Activated T-helper 9 cell treated with anti-CD3 and anti-CD28 coated beads, Interleukin-2, amount 50 U/mL, for 16 hours (primary cell): ENCODE measurements around the gene PKNOX1.
"Not testable (repeated sequence)": the region's sequence is repeated elsewhere in the genome, so short reads cannot be mapped to it uniquely, and the experiment has no call there.

Experiments used
- DNase-seq: peaks from one replicate; pipeline ENCODE4 v3.0.0-alpha.2; 2020; ENCODE audit warnings: low read depth

Gene PKNOX1

DNA sequence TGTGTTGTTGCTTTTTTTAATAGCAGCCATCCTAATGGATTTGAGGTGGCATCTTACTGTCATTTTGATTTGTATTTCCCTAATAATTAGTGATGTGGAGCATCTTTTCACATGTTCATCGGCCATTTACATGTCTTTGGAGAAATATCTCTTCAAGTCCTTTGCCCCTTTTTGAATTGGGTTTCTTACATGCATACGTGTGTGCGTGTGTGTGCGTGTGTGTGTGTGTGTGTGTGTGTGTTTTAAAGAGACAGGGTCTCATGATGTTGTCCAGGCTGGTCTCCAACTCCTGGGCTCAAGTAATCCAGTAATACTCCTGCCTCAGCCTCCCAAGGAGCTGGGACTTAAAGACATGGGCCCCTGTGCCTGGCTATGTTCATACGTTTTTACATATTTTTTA is 9.5 kb downstream of the PKNOX1 start:
- no peak for DNase-seq

DNA sequence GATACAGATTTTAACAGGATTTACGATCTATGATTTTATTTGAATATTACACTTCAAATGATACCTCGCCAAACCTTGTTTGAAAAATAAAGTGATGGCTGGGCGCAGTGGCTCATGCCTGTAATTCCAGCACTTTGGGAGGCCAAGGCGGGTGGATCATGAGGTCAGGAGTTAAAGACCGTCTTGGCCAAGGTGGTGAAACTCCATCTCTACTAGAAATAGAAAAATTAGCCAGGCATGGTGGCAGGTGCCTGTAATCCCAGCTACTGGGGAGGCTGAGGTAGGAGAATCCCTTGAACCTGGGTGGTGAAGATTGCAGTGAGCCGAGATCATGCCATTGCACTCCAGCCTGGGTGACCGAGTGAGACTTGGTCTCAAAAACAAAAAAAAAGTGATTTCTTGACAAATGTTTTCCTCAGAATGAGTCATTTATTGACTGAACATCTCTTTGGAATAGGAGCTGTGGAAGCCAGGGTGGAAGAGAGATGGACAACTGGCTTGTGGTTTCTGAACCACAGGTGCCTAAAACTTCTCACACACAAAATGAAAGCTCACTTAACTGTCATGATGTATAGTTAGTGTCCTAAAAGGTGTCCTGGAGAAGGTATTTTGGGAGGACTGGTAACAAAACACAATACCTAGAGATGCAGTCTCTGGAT is 11.9 kb downstream of the PKNOX1 start:
- DNase-seq: no peak

DNA sequence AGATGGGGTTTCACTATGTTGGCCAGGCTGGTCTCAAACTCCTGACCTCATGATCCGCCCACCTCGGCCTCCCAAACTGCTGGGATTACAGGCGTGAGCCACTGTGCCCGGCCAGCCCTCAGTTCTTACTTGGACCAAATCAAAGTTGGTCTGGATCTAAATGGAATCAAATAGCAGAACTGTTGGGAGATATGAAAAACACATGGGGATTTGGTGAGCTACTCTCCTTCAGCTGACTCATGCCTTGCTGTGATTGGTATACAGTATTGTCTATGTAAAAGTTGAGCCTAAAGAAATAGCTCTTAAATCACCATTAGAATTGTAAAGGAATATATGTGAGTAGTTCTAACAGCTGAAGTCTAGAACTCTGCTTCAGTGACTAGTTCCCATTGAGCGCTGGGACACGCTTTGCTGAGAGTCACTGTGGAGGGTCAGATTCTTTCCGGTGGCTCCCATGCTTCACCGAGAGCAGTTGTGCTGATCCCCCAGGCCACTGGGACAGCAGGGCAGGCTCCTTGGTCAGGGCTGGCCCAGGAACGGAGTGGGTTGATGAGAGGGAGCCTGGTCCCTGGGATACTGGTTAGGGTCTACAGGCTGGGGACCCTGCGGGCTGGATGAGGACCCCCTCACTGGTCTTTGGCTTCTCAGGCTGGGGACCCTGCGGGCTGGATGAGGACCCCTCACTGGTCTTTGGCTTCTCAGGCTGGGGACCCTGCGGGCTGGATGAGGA is 14.0 kb downstream of the PKNOX1 start:
- DNase-seq: no peak

DNA sequence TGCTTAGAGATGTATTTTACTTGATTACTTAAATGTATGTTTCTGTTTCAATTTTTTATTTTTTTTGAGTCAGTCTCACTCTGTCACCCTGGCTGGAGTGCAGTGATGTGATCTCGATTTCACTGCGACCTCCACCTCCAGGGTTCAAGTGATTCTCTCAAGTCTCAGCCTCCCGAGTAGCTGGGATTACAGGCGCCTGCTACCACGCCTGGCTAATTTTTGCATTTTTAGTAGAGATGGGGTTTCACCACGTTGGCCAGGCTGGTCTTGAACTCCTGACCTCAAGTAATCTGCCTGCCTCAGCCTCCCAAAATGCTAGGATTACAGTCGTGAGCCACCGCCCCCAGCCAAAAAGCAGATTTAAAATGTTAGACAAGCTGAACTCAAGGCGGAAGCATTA is 15.0 kb downstream of the PKNOX1 start:
- DNase-seq: not testable (repeated sequence)

DNA sequence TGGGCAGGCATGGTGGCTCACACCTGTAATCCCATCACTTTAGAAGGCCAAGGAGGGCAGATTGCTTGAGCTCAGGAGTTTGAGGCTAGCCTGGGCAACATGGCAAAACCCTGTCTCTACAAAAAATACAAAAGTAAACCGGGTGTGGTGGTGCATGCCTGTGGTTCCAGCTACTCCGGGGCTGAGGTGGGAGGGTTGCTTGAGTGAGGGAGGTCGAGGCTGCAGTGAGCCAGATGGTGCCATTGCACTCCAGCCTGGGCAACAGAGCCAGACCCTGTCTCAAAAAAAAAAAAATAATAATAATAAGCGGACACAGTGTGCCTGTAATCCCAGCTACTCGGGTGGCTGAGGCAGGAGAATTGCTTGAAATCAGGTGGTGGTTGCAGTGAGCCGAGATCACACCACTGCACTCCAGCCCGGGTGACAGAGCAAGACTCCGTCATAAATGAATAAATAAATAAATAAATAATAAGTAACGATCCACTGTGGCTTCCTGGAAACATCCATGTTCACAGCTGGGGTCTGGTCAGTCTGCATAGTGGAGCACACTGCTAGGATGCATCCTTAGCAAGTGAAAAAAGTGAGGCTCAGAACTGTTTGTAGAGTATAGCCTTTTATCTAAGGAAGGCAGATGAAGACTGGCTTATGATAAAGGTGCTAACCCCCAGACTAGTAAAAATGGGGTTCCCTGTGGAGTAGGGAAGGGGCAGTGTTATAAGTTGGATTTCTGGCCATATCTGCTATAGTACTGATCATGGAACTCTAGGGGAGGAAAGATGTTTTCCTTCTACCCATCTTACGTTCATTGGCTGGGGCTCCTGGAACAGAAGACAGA is 15.7 kb downstream of the PKNOX1 start:
- no peak for DNase-seq

DNA sequence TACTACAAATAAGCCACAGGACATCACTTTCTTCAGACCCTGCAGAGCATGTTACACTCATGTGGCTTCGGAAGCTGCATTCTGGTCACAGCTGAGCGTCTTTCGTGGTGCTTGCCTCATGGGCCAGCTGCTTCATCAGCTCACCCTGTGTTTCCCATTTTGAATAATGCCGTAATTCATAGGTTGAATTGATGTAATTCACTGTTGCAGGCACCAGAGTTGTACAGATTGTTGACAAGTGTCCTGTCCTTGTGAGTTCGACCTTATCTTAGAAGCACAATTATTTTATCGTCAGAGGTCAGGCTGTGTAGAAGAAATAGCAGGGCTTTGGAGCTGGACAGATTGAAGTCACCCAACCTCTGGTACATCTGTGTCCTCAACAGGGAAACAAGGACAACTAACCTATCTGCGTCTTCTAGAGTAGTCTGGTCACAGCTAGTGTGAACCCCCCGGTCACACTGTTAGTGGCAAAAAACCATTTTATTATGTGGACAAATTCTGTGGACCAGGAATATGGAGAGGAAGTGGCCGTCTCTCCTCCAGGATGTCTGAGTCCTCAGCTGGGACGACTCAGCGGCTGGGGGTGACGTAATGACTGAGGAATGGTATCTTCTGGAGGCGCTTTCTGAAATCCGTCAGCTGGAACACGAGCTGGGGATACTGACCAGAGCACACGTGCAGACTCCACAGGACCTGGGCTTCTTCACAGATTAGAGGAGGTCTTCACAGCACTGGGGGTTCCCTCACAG is 17.8 kb downstream of the PKNOX1 start:
- no peak for DNase-seq

DNA sequence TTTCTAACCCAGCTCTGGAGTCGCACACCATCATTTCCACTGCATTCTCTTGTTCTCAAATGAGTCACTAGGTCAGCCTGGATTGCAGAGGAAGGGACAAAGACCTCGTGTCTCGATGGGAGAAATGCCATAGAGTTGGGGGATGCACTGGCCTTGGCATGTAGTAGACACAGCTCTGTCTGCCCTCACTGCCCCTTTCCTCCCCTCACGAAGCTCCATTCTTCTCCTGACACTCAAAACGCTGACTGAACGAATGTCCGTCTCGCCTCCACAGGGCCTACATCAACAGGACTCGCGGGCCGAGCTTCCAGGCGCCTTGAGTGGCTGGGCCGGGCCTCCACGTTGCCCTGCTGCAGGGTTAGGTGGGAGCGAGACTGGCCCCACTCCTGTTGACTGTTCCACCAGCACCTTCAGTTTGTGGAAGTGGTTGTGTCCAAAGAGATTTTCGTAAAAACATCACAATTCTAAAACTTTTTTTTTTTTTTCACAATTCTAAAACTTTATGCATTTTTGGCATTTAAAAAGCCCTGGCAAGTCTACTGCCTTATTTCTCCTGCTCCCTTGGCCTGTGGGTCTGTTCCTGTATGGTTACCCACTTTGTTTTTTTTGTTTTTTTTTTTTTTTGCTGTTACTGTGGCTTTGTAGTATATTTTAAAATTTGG is 18.8 kb downstream of the PKNOX1 start:
- no peak for DNase-seq

DNA sequence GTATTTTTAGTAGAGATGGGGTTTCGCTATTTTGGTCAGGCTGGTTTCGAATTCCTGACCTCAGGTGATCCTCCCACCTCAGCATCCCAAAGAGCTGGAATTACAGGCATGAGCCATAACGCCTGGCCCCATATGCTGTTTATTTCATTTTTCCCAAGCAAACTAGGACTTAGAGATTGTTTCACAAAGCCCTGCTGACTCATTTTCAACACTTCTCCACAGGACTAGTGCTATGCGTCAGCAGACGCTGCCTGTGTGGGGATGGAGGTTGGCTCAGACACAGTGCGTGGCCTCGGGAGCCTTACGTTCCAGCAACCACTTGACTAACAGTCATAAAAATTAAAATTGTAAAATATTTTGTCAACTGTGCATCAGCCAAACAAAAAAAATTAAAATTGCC is 22.7 kb downstream of the PKNOX1 start:
- no peak for DNase-seq

DNA sequence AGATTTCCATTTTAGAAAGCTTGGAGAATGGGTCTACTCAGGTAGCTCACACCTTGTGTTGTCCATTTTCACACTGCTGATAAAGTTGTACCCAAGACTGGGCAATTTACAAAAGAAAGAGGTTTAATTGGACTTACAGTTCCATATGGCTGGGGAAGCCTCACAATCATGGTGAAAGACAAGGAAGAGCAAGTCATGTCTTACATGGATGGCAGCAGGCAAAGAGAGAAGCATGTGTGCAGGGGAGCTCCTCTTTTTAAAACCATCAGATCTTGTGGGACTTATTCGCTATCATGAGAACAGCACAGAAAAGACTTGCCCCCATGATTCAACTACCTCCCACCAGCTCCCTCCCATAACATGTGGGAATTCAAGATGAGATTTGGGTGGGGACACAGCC is 23.6 kb downstream of the PKNOX1 start:
- DNase-seq: not testable (repeated sequence)

DNA sequence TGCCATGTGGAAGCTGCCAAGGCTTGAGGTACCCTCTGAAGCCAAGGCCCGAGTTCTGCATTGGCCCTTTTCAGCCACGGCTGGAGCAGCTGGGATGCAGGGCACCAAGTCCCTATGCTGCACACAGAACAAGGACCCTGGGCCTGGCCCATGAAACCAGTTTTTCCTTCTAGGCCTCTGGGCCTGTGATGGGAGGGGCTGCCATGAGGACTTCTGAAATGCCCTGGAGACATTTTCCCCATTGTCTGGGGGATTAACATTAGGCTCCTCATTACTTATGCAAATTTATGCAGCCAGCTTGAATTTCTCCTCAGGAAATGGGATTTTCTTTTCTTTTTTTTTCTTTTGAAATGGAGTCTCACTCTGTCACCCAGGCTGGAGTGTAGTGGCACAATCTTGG is 24.8 kb downstream of the PKNOX1 start:
- not testable (repeated sequence) for DNase-seq

DNA sequence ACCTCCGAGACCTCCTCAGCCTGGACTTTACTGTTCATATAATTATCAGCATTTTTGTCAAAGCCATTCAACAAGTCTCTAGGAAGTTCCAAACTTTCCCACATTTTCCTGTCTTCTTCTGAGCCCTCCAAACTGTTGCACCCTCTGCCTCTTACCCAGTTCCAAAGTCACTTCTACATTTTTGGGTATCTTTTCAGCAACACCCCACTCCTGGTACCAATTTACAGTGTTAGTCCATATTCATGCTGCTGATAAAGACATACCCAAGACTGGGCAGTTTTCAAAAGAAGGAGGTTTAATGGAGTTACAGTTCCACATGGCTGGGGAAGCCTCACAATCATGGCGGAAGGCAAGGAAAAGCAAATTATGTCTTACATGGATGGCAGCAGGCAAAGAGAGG is 25.7 kb downstream of the PKNOX1 start:
- DNase-seq: not testable (repeated sequence)

DNA sequence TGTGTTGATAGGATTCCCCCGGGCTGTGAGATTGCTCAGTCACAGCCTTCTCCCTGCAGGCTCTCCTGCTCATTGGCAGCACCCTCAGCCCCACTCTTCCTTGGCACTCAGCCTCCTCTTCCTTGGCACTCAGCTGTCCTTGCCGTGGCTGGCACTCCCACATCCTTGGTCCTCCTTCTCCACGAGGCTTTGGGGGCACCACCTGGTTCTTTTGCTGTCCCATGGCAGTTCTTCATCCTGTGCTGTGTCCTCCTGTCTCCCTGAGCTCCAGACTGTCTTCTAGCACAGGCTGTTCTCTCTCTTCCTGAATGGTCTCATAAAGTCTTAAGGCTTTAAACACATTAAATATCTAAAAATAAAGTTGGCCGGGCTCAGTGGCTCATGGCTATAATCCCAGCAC is 27.0 kb downstream of the PKNOX1 start:
- DNase-seq: no peak

DNA sequence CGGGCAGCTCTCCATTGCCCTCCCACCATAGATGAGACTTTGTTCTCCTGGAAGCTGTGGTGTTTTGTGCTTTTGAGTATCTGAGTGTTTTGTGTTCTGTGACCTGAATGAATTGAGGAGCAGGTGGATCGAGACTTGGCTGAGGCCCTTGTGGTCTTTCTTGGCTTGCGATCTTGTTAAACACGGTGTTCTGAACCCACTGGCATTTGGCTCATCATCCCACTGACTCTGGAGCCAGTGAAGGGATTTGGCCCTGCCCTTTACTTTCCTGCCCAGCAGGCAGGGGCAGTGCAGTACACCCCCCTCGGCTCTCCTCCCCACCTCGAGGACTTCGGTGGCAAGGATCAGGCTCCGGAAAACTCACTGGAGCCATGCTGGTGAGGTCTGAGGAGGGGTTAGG is 30.6 kb downstream of the PKNOX1 start:
- no peak for DNase-seq

DNA sequence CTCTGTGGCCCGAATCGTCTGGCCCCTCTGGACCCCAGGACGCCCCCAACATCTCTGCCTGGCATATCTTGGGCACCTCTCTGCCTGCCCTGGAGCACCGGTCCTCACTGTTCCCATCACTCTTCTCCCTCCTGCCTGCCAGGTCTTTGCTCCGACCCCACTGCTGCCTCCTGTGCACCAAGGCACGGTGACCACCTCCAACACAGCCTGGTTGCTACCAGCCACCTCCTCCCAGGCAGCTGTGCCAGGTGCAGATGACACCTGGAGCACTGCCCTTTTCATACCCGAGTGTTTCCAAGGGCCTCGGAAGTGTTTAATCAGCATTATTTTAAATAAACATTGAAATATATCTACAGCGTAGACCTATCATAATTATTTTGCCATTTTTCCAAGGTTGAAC is 31.3 kb downstream of the PKNOX1 start:
- DNase-seq: no peak

DNA sequence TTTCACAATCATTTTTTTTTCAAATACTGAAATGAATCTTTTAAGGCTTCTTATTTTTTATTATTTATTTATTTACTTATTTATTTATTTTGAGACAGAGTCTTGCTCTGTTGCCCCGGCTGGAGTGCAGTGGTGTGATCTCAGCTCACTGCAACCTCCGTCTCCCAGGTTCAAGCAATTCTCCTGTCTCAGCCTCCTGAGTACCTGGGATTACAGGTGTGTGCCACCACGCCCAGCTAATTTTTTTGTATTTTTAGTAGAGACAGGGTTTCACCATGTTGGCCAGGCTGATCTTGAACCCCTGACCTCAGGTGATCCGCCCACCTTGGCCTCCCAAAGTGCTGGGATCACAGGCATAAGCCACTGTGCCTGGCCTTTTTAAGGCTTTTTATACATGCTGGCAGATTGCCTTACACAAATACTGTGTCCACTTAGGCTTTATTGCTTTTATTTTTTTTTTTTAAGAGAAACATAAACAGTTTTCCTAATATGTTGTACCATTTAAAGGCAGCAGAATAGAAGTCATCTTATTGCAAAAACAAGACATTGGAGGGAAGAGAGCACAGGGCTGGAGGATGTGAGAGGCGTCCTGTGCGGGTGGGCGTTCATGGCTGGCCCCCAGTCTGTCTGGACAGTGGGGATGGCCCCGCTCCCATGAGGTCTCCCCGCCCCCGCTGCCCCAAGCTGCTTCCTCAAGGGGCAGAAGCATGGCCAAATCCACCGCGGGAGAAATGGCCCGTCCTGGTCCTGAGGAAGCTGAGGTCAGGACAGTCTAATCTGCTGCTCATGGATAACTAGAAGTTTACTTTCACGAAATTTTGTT is 31.9 kb downstream of the PKNOX1 start:
- not testable (repeated sequence) for DNase-seq

DNA sequence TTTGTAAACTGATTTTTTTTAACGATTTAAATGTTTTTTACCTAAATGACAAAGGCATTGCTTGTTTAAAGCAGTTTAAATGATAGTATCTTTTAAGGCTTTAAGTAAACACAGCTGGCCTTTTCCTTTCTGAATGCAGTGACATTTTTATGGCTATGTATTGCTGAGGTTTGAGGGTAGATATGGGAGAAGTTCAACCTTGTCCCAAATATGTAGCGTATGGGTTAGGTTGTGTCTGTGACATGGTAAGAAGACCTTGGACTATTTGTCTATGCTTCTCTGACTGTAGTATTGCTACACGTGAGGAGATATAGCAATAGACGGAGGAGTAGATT is 32.5 kb downstream of the PKNOX1 start:
- DNase-seq: no peak

DNA sequence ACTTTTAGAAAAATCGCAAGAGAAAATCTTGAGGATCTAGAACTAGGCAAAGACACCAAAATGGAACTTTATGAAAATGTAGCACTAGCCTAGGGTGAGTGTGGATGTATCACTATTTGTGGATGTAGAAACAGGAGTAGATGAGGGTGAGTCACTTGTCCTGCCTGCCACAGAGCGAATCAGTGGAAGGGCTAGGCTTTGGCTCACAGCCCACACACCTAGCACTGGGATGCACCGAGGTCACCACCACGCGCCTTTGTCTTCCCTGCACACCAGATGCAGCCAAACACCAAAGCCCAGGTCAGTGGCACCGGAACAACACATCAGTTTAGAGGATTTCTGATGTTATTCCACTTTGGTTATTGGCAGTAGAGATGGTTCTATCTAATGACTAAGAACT is 38.2 kb downstream of the PKNOX1 start:
- DNase-seq: no peak

DNA sequence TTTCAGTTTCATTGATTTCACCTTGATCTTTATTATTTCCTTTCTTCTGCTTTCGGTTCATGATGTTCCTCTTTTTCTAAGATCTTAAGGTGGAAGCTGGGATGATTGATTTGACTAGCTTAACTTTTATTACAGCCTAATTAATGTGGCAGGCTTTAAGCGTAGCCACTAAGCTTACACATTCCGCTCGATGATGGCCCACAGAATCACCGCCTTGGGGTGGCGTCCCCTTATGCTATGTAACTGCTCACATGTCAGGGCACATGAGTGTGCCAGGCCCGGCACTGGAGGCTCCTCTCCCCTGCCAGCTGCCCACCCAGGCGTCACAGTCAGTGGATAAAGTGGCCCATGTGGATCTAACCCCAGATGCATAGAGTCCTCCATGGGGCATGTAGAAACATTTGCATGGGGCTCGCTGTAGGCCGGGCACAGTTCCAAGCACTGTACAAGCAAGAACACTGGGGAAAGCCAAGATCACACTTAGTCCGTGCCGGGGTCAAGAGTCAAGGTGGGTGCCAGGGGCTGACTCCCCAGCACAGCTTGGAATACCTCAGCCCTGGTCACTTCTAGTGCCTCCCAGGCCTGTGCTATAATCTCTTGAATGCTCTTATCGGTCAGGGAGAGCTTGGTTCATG is 41.7 kb downstream of the PKNOX1 start:
- no peak for DNase-seq

DNA sequence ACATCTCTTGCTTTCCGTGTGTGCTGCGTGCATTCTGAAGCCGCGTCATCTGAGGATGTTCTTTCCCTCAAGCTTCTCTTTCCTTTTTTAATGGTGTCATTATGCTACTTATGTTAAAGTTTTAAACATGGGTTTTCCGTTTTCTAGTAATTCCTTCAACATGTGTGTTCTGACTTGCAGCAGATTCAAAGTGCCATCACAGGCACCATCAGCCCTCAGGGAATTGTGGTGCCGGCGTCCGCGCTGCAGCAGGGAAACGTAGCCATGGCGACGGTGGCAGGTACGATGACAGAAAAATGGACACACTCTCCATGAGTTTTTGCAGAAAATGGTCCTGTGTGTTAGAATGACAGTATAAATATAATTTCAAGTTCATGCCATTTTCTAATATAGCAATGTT is 42.4 kb downstream of the PKNOX1 start:
- DNase-seq: no peak

DNA sequence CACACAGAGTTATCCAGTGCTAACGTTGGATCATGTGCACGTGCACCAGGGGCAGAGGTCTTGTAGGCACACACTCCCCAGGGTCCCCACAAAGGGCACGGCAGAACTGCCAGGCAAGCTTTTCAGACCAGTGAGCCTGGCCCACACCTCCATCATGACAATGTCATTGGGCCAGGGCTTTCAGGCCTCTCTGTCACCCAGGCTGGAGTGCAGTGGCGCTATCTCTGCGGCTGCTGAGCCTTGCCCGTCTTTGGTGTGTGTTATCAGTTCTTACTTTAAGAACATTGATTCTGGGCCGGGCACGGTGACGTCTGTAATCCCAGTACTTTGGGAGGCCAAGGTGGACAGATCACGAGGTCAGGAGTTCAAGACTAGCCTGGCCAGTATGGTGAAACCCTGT is 44.2 kb downstream of the PKNOX1 start:
- no peak for DNase-seq

DNA sequence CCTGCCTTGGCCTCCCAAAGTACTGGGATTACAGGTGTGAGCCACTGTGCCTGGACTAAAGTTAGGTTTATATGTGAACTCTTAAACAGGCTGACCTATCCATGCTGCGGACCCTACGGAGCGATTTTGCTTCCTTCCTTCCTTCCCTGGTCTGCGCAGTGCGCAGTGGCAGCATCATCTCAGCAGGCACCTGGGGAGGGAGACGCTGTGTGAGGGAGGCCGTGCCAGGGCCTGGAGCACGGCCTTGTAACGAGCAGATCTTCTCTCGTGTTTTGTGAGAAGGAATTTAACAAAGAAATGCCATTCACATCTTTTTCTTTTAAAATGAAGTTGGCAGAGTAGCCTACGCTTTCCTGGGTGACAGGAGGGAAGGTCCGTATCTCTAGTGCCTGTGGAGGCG is 45.8 kb downstream of the PKNOX1 start:
- no peak for DNase-seq
